ENCODE results near the gene RERE.
"Not testable (repeated sequence)": the region's sequence is repeated elsewhere in the genome, so short reads cannot be mapped to it uniquely, and the experiment has no call there.

Gene RERE

GRCh38 chr1:8523666-8524206 lies 293.7 kb downstream of the RERE start:
- DNase-seq (ENCODE audit: low read depth in 2 of 3, low spot score in 2 of 3): no peak

- DNase-seq (ENCODE audit: low read depth in 2 of 3, low spot score in 2 of 3): no peak
These were observed 296.9 kb downstream of the RERE start for GRCh38 chr1:8520483-8520966.

- no peak for DNase-seq (ENCODE audit: low read depth in 2 of 3, low spot score in 2 of 3)
These were observed 298.3 kb downstream of the RERE start for GRCh38 chr1:8519167-8519566.

GRCh38 chr1:8518490-8518801 lies 299.0 kb downstream of the RERE start:
- no peak for DNase-seq (ENCODE audit: low read depth in 2 of 3, low spot score in 2 of 3)

GRCh38 chr1:8517661-8518489 lies 299.6 kb downstream of the RERE start:
- no peak for DNase-seq (ENCODE audit: low read depth in 2 of 3, low spot score in 2 of 3)

- DNase-seq (ENCODE audit: low read depth in 2 of 3, low spot score in 2 of 3): no peak
These were observed 300.5 kb downstream of the RERE start for GRCh38 chr1:8516793-8517556.

GRCh38 chr1:8516278-8516777 lies 301.1 kb downstream of the RERE start:
- DNase-seq (ENCODE audit: low read depth in 2 of 3, low spot score in 2 of 3): no peak

GRCh38 chr1:8512504-8512903 lies 304.9 kb downstream of the RERE start:
- DNase-seq (ENCODE audit: low read depth in 2 of 3, low spot score in 2 of 3): no peak

GRCh38 chr1:8510041-8510823 lies 307.2 kb downstream of the RERE start:
- DNase-seq (ENCODE audit: low read depth in 2 of 3, low spot score in 2 of 3): no peak

- DNase-seq (ENCODE audit: low read depth in 2 of 3, low spot score in 2 of 3): no peak
These were observed 307.9 kb downstream of the RERE start for GRCh38 chr1:8509579-8509978.

GRCh38 chr1:8506995-8507615 lies 310.3 kb downstream of the RERE start:
- no peak for DNase-seq (ENCODE audit: low read depth in 2 of 3, low spot score in 2 of 3)

GRCh38 chr1:8506456-8506855 lies 311.0 kb downstream of the RERE start:
- DNase-seq (ENCODE audit: low read depth in 2 of 3, low spot score in 2 of 3): no peak

- DNase-seq (ENCODE audit: low read depth in 2 of 3, low spot score in 2 of 3): no peak
These were observed 313.6 kb downstream of the RERE start for GRCh38 chr1:8503842-8504241.

- not testable (repeated sequence) for DNase-seq (ENCODE audit: low read depth in 2 of 3, low spot score in 2 of 3)
These were observed 314.5 kb downstream of the RERE start for GRCh38 chr1:8502949-8503348.

GRCh38 chr1:8497210-8497819 lies 320.1 kb downstream of the RERE start:
- DNase-seq (ENCODE audit: low read depth in 2 of 3, low spot score in 2 of 3): no peak

- no peak for DNase-seq (ENCODE audit: low read depth in 2 of 3, low spot score in 2 of 3)
These were observed 321.0 kb downstream of the RERE start for GRCh38 chr1:8496473-8496872.

GRCh38 chr1:8495928-8496401 lies 321.5 kb downstream of the RERE start:
- DNase-seq (ENCODE audit: low read depth in 2 of 3, low spot score in 2 of 3): no peak

GRCh38 chr1:8494681-8495080 lies 322.8 kb downstream of the RERE start:
- DNase-seq (ENCODE audit: low read depth in 2 of 3, low spot score in 2 of 3): no peak

GRCh38 chr1:8493916-8494540 lies 323.4 kb downstream of the RERE start:
- no peak for DNase-seq (ENCODE audit: low read depth in 2 of 3, low spot score in 2 of 3)

- DNase-seq (ENCODE audit: low read depth in 2 of 3, low spot score in 2 of 3): no peak
These were observed 330.2 kb downstream of the RERE start for GRCh38 chr1:8487249-8487648.

Measured in activated CD8-positive, alpha-beta memory T cell treated with anti-CD3 and anti-CD28 coated beads for 48 hours (primary cell).